Dendritic cell treated with granulocyte-macrophage colony-stimulating factor and Interleukin-4, amounts not matched to agents 40 ng/mL and 50 ng/mL, for 4 days (primary cell): ENCODE results near the gene DNM3.
"Not testable (repeated sequence)": the region's sequence is repeated elsewhere in the genome, so short reads cannot be mapped to it uniquely, and the experiment has no call there.

Experiments
- H3K27ac Mint-ChIP-seq: one replicate; pipeline ENCODE4 v1.8.0; 2022; ENCODE audit warnings: mild to moderate bottlenecking, mixed read lengths
- H3K27me3 Mint-ChIP-seq: one replicate; pipeline ENCODE4 v1.8.0; 2022; ENCODE audit warnings: mild to moderate bottlenecking, mixed read lengths
- H3K36me3 Mint-ChIP-seq: one replicate; pipeline ENCODE4 v1.8.0; 2022; ENCODE audit warnings: low read depth, mixed read lengths
- H3K4me1 Mint-ChIP-seq: one replicate; pipeline ENCODE4 v1.8.0; 2022; ENCODE audit warnings: low read depth, mixed read lengths
- H3K4me3 Mint-ChIP-seq: one replicate; pipeline ENCODE4 v1.8.0; 2022; ENCODE audit warnings: mild to moderate bottlenecking, moderate library complexity, mixed read lengths
- H3K9me3 Mint-ChIP-seq: one replicate; pipeline ENCODE4 v1.8.0; 2022; ENCODE audit warnings: mixed read lengths
- intact Hi-C: fragments of 100-400 bp; cut with micrococcal nuclease; formaldehyde crosslinking; loops from one replicate; pipeline ENCODE4 v1.15.0; 2022

Gene DNM3

DNA sequence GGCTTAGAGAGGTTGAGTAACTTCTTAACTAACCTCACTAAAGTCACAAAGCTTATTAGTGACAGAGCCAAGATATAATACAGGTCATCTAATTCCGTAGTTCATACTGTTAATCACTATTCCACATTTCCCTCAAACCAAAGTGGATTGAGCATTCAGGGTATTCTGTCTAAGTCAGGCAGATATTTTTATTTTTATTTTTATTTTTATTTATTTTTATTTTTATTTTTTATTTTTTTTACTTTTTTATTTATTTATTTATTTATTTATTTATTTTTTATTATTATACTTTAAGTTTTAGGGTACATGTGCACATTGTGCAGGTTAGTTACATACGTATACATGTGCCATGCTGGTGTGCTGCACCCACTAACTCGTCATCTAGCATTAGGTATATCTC is 530.3 kb downstream of the DNM3 start:
- peaks cover 23% of the 10 kb centered on the region for H3K9me3 Mint-ChIP-seq
- intact Hi-C loops, H3K36me3 Mint-ChIP-seq, H3K27ac Mint-ChIP-seq, H3K4me3 Mint-ChIP-seq, H3K4me1 Mint-ChIP-seq, H3K27me3 Mint-ChIP-seq: not testable (repeated sequence)

DNA sequence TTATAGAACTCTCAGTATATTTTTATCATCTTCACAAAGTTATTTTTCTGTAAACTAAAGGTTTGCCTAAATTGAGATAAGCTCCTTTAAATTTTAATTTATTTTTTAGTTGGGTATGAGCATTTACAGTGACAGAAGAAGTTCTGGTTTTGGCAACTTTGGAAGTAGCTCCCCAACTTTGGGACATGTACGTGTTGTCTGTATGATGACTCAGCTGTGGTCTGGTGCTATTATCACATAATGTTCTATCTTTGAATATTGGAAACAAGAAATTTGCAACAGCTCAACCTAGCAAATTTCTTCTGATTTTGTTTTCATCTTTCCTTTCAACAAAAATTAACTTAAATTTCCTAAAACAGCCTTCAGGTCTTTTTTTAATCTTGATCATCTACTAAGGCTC is 532.6 kb downstream of the DNM3 start:
- intact Hi-C loops = no loop called here
- Mint-ChIP-seq H3K27ac (no peak overlapping the region), H3K36me3 (no peaks in the 10 kb centered on the region), H3K27me3 (no peaks in the 10 kb centered on the region), H3K4me3 (no peak overlapping the region), H3K4me1 (no peaks in the 10 kb centered on the region), H3K9me3 (peaks cover 2% of the 10 kb centered on the region)

DNA sequence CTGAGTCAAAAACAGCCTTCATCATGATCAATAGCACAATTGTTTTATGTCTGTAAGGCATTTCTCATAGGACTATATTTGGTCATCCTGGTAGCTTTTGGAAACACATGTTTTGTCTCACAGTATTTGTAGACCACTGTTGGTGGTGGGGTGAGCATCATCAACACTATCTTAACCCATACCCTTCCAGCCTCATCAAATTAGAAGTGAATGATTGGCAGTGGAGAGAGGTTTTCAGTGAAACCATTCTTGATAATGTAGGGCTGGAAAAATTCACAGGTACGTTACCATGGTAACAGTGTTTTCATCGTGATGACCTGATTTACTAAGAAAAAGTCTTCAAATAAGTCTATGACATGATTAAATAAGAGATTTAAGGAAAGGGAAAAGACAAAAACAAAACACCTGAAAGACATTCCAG is 533.9 kb downstream of the DNM3 start:
- no peaks in the 10 kb centered on the region for H3K36me3 Mint-ChIP-seq
- no peak overlapping the region for H3K27ac Mint-ChIP-seq
- H3K4me3 Mint-ChIP-seq = no peak overlapping the region
- no peaks in the 10 kb centered on the region for H3K9me3 Mint-ChIP-seq
- H3K27me3 Mint-ChIP-seq = no peaks in the 10 kb centered on the region
- intact Hi-C loops = no loop called here
- no peaks in the 10 kb centered on the region for H3K4me1 Mint-ChIP-seq

DNA sequence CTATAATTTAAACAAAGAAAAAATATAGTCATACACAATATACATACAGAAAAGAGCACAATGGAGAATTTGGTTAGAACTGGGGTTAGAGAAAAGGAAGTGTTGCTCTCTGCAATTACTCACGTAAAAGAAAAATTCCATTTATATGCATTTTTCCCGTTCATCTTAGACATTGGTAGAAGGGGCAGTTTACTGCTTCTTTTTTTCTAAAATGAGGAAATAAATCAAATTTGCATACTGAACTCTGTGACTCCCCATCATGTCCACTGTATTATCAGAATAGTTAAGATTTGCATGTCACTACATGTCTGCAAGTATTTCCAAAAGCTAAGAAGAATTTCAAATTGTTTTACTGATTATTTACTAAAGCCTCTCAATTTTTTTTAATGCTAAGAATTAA is 535.1 kb downstream of the DNM3 start:
- intact Hi-C loops = no loop called here
- no peak overlapping the region for H3K4me3 Mint-ChIP-seq
- peaks cover 6% of the 10 kb centered on the region for H3K4me1 Mint-ChIP-seq
- no peaks in the 10 kb centered on the region for H3K36me3 Mint-ChIP-seq
- no peaks in the 10 kb centered on the region for H3K27me3 Mint-ChIP-seq
- no peak overlapping the region for H3K27ac Mint-ChIP-seq
- H3K9me3 Mint-ChIP-seq = no peaks in the 10 kb centered on the region

DNA sequence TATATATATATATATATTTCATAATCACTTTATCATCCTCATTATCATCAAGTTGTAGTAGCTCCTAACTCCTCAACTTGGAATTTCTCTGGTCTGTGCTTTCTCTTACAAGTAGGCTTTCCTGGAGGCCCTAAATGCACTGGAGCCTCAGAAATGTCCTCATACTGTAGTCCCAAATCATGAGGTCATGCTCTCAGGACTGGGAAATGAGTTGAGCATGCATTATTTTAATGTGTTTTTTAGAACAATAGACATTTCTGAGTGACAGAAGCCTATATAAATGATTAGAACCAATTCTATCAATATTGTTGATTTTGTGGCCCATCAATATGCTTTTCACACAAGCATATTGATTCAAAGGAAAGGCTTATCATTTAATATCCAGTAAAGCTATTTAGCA is 536.3 kb downstream of the DNM3 start:
- intact Hi-C loops = no loop called here
- Mint-ChIP-seq H3K4me1 (peaks cover 6% of the 10 kb centered on the region), H3K36me3 (no peaks in the 10 kb centered on the region), H3K27me3 (no peaks in the 10 kb centered on the region), H3K4me3 (no peak overlapping the region), H3K27ac (no peak overlapping the region), H3K9me3 (no peaks in the 10 kb centered on the region)

DNA sequence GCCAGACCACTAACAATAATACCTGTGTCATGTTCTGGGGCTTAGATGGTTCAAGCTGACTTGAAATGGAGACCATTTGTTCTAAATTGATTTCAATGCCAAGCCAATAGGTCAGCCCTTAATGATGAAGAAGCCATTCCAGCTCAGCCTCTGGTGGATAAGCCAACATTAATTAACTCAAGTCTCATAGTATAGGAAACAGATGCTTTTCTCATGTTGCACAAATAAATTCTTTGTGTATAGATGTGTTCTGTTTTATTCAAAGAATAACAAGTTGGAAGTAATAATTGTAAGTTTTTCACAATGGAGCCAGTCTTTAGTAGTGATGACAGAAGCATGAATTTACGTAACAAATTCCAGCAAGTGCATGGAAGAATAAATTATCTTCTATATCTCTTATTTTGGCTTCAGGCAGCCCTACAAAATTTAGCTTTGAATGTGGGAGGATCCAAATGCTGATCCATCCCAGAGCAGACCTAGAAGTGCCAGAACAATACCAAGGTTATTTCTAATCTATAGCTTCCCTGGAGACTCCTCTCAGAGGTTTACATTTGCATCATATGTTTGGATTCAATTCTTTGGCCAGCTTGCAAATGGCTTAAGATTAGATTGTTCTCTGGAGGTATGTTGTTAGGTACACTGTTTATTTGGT is 536.9 kb downstream of the DNM3 start:
- intact Hi-C loops = no loop called here
- no peaks in the 10 kb centered on the region for H3K9me3 Mint-ChIP-seq
- H3K27ac Mint-ChIP-seq = no peak overlapping the region
- H3K27me3 Mint-ChIP-seq = no peaks in the 10 kb centered on the region
- H3K36me3 Mint-ChIP-seq = no peaks in the 10 kb centered on the region
- no peak overlapping the region for H3K4me3 Mint-ChIP-seq
- H3K4me1 Mint-ChIP-seq = peaks cover 6% of the 10 kb centered on the region

DNA sequence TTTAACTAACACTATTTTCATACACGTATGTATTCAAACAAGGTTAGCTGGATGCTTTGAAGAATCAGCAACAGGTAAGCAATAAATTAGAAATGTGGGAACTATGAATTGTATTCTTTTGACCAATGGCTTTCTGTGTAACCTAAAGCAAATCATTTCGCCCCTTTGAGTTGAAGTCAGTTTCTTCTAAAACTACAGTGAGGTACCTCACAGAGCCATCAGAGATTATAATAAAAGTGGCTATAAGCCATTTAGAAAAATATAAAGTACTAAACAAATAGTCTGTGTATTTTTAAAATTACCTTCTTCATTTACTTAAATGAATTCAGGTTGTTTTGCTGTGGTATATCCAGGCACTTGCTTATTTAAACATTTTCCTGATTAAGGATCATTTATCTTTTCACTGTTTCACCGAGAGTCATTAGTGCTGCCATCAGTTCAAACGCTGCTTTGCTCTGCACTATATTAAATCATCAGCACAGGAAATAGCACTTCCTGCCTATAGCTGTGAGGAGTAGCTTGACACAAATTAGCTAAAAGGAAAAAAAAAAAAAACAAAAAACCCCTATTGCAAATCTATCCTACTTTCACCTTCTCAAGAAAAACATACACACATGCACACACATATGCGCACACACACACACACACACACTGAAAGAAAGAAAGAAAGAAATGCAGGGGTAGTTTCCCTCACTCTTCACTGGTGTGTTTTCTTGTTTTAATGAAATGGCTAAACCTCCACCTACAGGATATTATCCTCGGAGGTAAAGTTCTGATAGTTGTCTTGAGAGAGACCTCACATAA is 539.3 kb downstream of the DNM3 start:
- Mint-ChIP-seq H3K4me1 (peaks cover 6% of the 10 kb centered on the region), H3K4me3 (no peak overlapping the region), H3K27me3 (no peaks in the 10 kb centered on the region), H3K36me3 (no peaks in the 10 kb centered on the region), H3K9me3 (no peaks in the 10 kb centered on the region), H3K27ac (no peak overlapping the region)
- intact Hi-C loops = no loop called here

DNA sequence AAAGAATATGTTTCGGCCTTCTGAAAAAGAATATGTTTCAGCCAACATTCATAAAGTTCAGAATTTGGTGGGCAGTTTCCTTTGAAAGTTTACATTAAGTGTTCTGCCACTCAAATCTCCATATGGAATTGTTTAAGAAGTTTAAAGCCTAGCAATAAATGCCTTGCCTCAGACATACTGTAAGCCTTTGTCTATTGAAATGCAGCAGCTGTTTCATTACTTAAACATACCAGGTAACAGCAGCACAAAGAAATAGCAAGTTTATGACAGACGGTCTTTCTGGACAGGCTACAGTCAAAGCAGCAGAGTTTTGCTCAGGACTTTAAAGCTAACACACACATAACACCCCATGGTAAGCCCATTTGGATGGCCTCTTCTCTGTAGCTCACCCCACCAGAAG is 540.6 kb downstream of the DNM3 start:
- Mint-ChIP-seq H3K4me3 (no peak overlapping the region), H3K27me3 (no peaks in the 10 kb centered on the region), H3K36me3 (no peaks in the 10 kb centered on the region), H3K27ac (no peak overlapping the region), H3K9me3 (no peaks in the 10 kb centered on the region), H3K4me1 (peaks cover 6% of the 10 kb centered on the region)
- intact Hi-C loops = no loop called here

DNA sequence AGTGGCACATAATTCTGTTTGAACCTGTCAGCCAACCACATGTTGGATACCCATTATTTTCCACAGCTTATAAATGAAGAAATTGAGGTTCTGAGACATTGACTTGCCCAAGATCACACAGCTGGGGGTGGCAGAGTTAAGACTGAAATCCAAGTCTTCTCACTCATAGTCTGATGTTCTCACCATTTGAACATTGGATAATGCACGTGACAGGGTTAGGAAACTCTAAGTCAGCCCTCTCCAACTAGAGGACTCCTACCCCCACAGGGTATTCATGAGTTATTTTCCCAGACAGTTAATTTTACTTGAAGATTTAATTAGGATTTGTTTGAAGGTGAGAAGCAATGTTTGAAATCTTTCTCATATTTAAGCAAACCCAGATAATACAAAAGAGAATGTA is 541.1 kb downstream of the DNM3 start:
- H3K27ac Mint-ChIP-seq = no peak overlapping the region
- H3K27me3 Mint-ChIP-seq = no peaks in the 10 kb centered on the region
- H3K4me3 Mint-ChIP-seq = no peak overlapping the region
- H3K36me3 Mint-ChIP-seq = no peaks in the 10 kb centered on the region
- intact Hi-C loops = no loop called here
- no peaks in the 10 kb centered on the region for H3K9me3 Mint-ChIP-seq
- H3K4me1 Mint-ChIP-seq = peaks cover 6% of the 10 kb centered on the region

DNA sequence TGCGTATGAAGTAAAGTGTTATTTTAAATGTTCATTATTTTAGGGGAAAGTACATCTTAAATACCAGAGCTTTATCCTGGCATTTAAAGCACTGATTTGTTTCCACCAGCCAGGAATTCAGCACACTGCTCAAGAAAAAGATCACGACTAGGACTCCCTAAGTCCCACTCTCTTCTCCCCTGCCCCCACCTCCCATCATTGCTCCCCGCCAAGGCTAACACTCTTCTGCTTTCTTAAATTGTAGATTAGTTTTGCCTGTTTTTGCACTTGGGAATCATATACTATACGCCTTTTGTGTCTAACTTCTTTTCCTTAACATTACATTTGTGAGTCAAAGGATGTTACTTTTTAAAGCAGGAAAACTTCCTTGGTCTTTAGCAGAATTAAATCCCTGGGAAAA is 541.7 kb downstream of the DNM3 start:
- Mint-ChIP-seq H3K27me3 (no peaks in the 10 kb centered on the region), H3K36me3 (no peaks in the 10 kb centered on the region), H3K4me1 (peaks cover 6% of the 10 kb centered on the region), H3K27ac (no peak overlapping the region), H3K9me3 (no peaks in the 10 kb centered on the region), H3K4me3 (no peak overlapping the region)
- intact Hi-C loops = no loop called here

DNA sequence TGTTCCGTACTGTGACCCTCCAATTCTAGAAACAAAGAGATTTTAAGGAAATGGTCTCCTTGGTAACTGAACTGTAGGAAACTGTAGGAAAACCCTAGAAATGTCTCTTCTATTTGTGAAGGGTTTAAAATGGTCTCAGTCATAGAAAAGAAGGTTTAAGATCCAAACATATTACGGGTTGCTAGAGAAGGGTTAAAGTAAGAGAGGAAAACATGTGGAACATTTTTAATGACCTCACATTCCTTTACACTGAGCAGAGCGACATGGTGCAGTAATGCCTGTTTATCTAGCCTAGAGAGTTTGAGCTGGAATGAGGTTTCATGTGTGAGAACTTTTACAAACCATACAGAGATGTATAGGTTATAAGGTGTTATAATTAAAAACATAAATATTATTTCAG is 542.2 kb downstream of the DNM3 start:
- intact Hi-C loops = no loop called here
- H3K27ac Mint-ChIP-seq = no peak overlapping the region
- no peak overlapping the region for H3K4me3 Mint-ChIP-seq
- H3K4me1 Mint-ChIP-seq = peaks cover 6% of the 10 kb centered on the region
- H3K27me3 Mint-ChIP-seq = no peaks in the 10 kb centered on the region
- no peaks in the 10 kb centered on the region for H3K36me3 Mint-ChIP-seq
- H3K9me3 Mint-ChIP-seq = no peaks in the 10 kb centered on the region

DNA sequence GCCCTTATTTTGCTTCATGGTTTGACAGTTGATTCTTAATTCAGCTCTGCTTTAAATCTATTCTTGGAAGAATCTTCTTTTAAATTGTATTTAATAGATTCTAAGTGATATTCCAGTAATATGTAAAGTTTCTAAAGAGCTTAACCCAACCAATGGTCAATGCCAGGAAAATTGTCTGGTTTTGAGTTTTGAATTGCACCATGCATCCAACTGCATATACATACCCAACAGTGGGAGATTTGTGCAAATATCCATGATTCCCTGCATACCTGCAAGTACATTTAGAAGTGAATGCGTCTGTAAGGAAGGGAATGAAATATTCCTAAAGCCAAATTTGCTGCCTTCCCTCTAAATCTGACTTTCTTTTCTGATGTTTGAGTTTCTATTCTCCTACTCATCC is 543.4 kb downstream of the DNM3 start:
- no peaks in the 10 kb centered on the region for H3K27me3 Mint-ChIP-seq
- intact Hi-C loops = no loop called here
- no peak overlapping the region for H3K4me3 Mint-ChIP-seq
- peaks cover 6% of the 10 kb centered on the region for H3K4me1 Mint-ChIP-seq
- H3K27ac Mint-ChIP-seq = no peak overlapping the region
- no peaks in the 10 kb centered on the region for H3K36me3 Mint-ChIP-seq
- H3K9me3 Mint-ChIP-seq = no peaks in the 10 kb centered on the region

DNA sequence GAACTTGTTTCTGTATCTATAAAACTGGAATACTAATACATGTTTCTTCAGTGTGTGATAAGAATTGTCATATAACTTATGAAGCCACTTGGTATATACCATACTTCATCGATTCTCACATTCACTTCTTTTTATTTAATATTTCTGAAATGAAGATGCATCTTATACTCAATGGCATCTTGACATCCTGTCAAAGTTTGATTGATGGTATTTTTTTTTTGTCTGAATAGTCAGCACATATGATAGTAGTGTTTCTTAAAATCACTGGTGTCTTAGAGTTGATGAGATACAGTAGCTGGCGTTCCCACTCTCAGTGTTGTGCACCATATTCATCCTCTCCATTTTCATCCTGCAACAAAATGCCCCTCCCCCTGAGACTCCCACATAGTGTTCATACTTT is 544.7 kb downstream of the DNM3 start:
- Mint-ChIP-seq H3K4me3 (no peak overlapping the region), H3K9me3 (no peaks in the 10 kb centered on the region), H3K4me1 (peaks cover 10% of the 10 kb centered on the region), H3K27me3 (no peaks in the 10 kb centered on the region), H3K27ac (no peak overlapping the region), H3K36me3 (no peaks in the 10 kb centered on the region)
- intact Hi-C loops = no loop called here

DNA sequence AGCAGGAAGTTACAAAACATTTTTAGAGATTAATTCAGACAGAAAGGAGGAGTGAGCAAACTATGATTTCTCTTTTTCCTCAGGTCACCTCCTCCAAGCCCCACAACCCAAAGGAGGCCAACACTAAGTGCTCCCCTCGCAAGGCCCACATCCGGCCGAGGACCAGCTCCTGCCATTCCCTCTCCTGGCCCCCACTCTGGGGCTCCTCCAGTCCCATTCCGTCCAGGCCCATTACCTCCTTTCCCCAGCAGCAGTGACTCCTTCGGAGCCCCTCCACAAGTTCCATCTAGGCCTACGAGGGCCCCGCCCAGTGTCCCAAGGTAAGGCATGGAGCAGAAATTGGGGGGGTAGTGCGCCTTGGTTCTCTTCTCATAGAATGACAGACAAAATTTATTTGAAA is 547.2 kb downstream of the DNM3 start:
- intact Hi-C loops = no loop called here
- Mint-ChIP-seq H3K36me3 (no peaks in the 10 kb centered on the region), H3K4me1 (peaks cover 20% of the 10 kb centered on the region), H3K27me3 (no peaks in the 10 kb centered on the region), H3K4me3 (no peak overlapping the region), H3K27ac (peak overlapping the region; percentile 25), H3K9me3 (no peaks in the 10 kb centered on the region)

DNA sequence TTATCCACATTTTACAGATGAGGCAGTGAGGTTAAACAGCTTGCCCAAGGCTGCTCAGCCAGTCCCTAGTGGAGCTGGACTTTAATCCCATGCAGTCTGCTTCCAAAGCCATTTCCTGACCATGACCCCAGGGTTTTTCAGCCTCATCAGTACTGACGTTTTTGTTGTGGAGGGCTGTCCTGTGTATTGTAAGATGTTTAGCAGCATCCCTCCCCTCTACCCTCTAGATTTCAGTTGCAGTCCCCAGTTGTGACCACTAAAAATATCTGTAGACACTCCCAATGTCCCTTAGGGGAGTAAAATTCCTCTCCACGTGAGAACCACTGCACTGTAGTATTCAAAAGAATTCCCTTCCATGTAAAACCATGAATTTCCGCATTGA is 549.0 kb downstream of the DNM3 start:
- peaks cover 33% of the 10 kb centered on the region for H3K4me1 Mint-ChIP-seq
- intact Hi-C loops = loop anchor here (10.0 kb wide), 1 partner anchor 585 kb away; no protein-coding TSS in a partner anchor
- H3K4me3 Mint-ChIP-seq = no peak overlapping the region
- H3K36me3 Mint-ChIP-seq = no peaks in the 10 kb centered on the region
- H3K9me3 Mint-ChIP-seq = no peaks in the 10 kb centered on the region
- H3K27ac Mint-ChIP-seq = peak overlapping the region; percentile 83
- no peaks in the 10 kb centered on the region for H3K27me3 Mint-ChIP-seq
